ENCODE results near the gene OSBP.

OSBP gene

DNA sequence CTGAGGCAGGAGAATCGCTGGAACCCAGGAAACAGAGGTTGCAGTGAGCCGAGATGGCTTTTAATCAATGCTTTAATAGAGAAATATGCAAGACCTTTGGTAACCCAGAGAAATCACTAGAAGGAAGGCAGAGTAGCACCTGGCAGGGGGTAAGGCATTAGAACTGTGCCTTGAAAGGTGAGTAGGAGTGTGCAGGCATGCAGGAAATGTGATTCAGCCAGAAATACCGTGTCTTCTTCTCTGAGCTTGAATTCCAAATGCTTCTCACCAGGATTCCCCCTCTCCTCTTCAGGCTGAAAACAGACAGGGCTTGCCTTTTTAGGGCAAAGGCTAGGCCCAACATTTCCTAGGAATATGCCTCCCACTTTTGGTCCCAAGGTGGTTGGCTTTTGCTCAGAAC is 53.3 kb downstream of the OSBP start:
- no peak for DNase-seq (ENCODE audit: low read depth)
- no peak overlapping the region for H3K4me3 ChIP-seq (ENCODE audit: low read length)
- no peak for TF ChIP-seq CTCF (conservative IDR thresholded peaks at IDR 0.05; ENCODE audit: low read length)

DNA sequence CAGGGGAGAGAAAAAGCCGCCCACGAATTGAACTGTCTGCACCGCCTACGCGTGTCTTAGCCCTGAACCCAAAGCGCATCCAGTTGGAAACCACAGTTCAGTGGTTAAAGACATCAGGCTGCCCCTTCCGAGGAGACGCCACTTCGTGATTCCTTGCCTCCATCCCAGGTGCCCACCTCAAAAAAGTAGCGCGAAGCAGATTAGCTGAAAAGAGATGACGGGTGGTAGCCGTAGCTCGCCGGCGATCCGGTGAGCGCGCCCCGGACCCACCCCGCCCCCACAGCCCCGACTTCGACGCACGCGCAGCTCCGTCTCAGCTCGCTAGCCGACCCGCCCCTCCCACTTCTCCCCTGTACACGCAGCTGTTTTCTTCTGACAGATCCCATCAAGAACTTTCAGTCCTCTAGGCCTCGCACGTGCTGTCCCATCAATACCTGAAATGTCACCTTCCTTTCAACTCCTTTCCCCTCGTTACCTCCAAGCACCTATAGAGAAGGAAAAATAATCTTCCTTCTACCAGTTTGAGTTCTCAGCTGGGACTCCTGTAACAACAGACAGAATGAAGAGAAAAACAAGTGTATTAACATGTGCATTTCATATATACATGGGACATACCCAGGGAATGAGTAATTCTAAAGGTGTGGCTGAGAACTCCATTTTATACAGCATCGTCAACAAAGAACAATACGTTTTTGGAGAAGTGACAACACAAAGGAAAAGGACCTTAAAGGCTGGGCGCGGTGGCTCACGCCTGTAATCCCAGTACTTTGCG is 54.7 kb downstream of the OSBP start:
- TF ChIP-seq CTCF (conservative IDR thresholded peaks at IDR 0.05; ENCODE audit: low read length): no peak
- H3K4me3 ChIP-seq (ENCODE audit: low read length): peak overlapping the region; percentile 99

GRCh38 chr11:59560290-59560701 is 55.3 kb downstream of the OSBP start:
- TF ChIP-seq CTCF (conservative IDR thresholded peaks at IDR 0.05; ENCODE audit: low read length): no peak

More for the DNA sequence above, 54.7 kb downstream of the OSBP start:
- peak; percentile 74 for DNase-seq (ENCODE audit: low read depth)

DNA sequence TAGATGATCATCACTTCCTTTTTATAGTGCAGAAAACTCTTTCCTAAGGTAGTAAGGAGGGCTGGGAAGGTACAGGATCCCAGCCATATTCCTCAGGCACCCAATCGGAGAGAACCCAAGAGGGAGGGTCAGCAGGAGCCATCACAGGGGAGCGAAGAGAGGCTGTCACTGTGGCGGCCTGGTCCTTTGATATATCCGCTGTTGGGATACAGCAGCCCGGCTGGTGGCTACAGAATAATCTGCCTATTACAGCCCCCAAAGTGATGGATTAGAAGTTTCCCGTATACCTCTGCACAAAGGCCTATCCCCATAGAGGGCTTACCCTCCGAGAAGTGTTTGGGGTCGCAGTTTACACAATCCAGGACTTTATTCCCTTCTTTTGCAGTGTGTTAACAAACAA is 55.7 kb downstream of the OSBP start:
- TF ChIP-seq CTCF (conservative IDR thresholded peaks at IDR 0.05; ENCODE audit: low read length): no peak
- no peak for DNase-seq (ENCODE audit: low read depth)
- H3K4me3 ChIP-seq (ENCODE audit: low read length): peak overlapping the region; percentile 99

More at GRCh38 chr11:59560290-59560701, 55.3 kb downstream of the OSBP start:
- H3K4me3 ChIP-seq (ENCODE audit: low read length): peak overlapping the region; percentile 99
- peak; percentile 62 for DNase-seq (ENCODE audit: low read depth)

DNA sequence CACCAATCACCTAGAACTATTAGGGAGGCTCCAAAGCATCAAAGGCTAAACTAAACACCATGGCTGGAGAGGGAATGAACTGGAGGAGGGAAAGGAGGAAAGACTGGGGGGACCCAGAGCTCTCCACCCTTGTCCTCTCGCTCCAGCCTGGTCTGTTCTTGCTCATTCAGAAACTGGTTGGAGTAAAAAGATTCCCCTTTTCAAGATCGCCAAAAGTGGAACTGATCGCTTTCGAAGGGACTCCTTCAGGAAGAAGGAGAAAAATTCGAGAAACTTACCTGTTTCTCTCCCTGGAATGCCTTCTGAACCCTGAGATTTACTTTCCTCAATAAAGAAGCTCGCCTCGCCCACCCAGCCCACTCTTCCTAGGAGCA is 57.3 kb downstream of the OSBP start:
- DNase-seq (ENCODE audit: low read depth): no peak
- no peak overlapping the region for H3K4me3 ChIP-seq (ENCODE audit: low read length)
- TF ChIP-seq CTCF (conservative IDR thresholded peaks at IDR 0.05; ENCODE audit: low read length): no peak

DNA sequence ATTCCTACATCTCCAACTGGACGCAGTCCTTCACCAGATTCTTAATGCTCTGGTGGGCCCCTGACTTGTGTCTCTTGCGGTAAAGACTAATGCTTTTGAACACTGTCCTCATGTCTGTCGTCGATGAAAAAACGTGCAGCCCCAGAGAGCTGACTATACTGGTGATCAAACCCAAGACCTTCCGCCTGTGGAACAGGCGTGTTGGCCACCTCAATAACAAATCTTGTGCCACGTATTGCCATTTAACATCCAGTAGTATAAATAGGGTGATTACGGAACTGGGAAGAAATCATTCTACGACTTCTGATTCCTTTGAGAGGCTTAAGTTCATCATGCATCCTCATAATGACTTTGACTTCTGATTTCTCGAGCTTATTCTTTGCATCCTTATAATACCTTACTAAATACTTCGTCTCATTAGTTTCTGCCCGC is 58.6 kb downstream of the OSBP start:
- no peak for DNase-seq (ENCODE audit: low read depth)
- no peak for TF ChIP-seq CTCF (conservative IDR thresholded peaks at IDR 0.05; ENCODE audit: low read length)
- H3K4me3 ChIP-seq (ENCODE audit: low read length): peak overlapping the region; percentile 39

Measured in AG10803 (cell line).